Measurements from ENCODE around the gene PKIB.
A peak's percentile ranks its signal among the peaks of the same experiment; 100 is the strongest.

PKIB gene

GRCh38 chr6:122604676-122605075 is 5.5 kb upstream of the PKIB start:
- TF ChIP-seq ZC3H10 (CRISPR knock-in tag; IDR thresholded peaks at IDR 0.05), result no peak
- TF ChIP-seq RARB (CRISPR knock-in tag; IDR thresholded peaks at IDR 0.05), result no peak
- TF ChIP-seq, protein P1, sequence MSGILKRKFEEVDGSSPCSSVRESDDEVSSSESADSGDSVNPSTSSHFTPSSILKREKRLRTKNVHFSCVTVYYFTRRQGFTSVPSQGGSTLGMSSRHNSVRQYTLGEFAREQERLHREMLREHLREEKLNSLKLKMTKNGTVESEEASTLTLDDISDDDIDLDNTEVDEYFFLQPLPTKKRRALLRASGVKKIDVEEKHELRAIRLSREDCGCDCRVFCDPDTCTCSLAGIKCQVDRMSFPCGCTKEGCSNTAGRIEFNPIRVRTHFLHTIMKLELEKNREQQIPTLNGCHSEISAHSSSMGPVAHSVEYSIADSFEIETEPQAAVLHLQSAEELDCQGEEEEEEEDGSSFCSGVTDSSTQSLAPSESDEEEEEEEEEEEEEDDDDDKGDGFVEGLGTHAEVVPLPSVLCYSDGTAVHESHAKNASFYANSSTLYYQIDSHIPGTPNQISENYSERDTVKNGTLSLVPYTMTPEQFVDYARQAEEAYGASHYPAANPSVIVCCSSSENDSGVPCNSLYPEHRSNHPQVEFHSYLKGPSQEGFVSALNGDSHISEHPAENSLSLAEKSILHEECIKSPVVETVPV (CRISPR knock-in tag; IDR thresholded peaks at IDR 0.05), result no peak
- no peak for TF ChIP-seq ISL1 (CRISPR knock-in tag; IDR thresholded peaks at IDR 0.05)
- TF ChIP-seq ZNF70 (CRISPR knock-in tag; IDR thresholded peaks at IDR 0.05), result no peak
- no peak for TF ChIP-seq PPARA (CRISPR knock-in tag; IDR thresholded peaks at IDR 0.05; ENCODE audit: borderline replicate concordance)
- TF ChIP-seq BACH2 (CRISPR knock-in tag; IDR thresholded peaks at IDR 0.05; ENCODE audit: borderline replicate concordance), result no peak
- no peak for ATAC-seq

GRCh38 chr6:122610690-122611455 is 668 bp downstream of the PKIB start:
- ATAC-seq, result peak; percentile 57
- no peak for TF ChIP-seq SNAI2 (CRISPR knock-in tag; IDR thresholded peaks at IDR 0.05)
- no peak for TF ChIP-seq PATZ1 (CRISPR knock-in tag; IDR thresholded peaks at IDR 0.05; ENCODE audit: borderline replicate concordance)
- TF ChIP-seq CREB5 (CRISPR knock-in tag; IDR thresholded peaks at IDR 0.05; ENCODE audit: low read depth), result no peak
- no peak for TF ChIP-seq RARB (CRISPR knock-in tag; IDR thresholded peaks at IDR 0.05)

DNA sequence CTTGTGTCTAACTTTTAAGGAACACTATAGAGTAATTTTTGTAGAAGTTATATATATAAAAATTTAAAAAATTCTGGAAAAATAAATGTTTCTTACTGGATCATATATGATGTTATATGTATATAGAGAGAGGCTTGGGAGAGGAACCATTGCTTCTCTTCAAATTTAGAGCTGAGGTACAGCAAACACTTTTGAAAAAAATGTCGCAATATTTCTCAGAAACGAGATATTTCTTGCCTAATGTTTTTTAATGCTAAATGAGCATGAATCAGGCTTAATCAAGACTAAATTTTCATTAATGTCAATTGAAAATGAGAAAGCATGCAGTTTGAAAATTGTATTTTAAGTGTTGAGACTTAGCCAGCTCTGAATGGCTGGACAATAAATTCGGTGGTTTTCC is 2.6 kb downstream of the PKIB start:
- no peak for ATAC-seq
- TF ChIP-seq OSR1 (CRISPR knock-in tag; IDR thresholded peaks at IDR 0.05) (no peak), ZNF8 (CRISPR knock-in tag; IDR thresholded peaks at IDR 0.05) (no peak), ISL1 (CRISPR knock-in tag; IDR thresholded peaks at IDR 0.05) (no peak), BACH2 (CRISPR knock-in tag; IDR thresholded peaks at IDR 0.05; ENCODE audit: borderline replicate concordance) (no peak), ZC3H10 (CRISPR knock-in tag; IDR thresholded peaks at IDR 0.05) (no peak), GLIS3 (CRISPR knock-in tag; IDR thresholded peaks at IDR 0.05) (no peak), CSDC2 (CRISPR knock-in tag; IDR thresholded peaks at IDR 0.05) (no peak)
- TF ChIP-seq, protein P2, sequence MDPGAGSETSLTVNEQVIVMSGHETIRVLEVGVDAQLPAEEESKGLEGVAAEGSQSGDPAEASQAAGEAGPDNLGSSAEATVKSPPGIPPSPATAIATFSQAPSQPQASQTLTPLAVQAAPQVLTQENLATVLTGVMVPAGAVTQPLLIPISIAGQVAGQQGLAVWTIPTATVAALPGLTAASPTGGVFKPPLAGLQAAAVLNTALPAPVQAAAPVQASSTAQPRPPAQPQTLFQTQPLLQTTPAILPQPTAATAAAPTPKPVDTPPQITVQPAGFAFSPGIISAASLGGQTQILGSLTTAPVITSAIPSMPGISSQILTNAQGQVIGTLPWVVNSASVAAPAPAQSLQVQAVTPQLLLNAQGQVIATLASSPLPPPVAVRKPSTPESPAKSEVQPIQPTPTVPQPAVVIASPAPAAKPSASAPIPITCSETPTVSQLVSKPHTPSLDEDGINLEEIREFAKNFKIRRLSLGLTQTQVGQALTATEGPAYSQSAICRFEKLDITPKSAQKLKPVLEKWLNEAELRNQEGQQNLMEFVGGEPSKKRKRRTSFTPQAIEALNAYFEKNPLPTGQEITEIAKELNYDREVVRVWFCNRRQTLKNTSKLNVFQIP (CRISPR knock-in tag; IDR thresholded peaks at IDR 0.05; ENCODE audit: borderline replicate concordance, low read depth), result no peak
- TF ChIP-seq, protein P3, sequence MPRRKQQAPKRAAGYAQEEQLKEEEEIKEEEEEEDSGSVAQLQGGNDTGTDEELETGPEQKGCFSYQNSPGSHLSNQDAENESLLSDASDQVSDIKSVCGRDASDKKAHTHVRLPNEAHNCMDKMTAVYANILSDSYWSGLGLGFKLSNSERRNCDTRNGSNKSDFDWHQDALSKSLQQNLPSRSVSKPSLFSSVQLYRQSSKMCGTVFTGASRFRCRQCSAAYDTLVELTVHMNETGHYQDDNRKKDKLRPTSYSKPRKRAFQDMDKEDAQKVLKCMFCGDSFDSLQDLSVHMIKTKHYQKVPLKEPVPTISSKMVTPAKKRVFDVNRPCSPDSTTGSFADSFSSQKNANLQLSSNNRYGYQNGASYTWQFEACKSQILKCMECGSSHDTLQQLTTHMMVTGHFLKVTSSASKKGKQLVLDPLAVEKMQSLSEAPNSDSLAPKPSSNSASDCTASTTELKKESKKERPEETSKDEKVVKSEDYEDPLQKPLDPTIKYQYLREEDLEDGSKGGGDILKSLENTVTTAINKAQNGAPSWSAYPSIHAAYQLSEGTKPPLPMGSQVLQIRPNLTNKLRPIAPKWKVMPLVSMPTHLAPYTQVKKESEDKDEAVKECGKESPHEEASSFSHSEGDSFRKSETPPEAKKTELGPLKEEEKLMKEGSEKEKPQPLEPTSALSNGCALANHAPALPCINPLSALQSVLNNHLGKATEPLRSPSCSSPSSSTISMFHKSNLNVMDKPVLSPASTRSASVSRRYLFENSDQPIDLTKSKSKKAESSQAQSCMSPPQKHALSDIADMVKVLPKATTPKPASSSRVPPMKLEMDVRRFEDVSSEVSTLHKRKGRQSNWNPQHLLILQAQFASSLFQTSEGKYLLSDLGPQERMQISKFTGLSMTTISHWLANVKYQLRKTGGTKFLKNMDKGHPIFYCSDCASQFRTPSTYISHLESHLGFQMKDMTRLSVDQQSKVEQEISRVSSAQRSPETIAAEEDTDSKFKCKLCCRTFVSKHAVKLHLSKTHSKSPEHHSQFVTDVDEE (CRISPR knock-in tag; IDR thresholded peaks at IDR 0.05), result no peak

- ATAC-seq, result no peak
- TF ChIP-seq, protein P2 (CRISPR knock-in tag; IDR thresholded peaks at IDR 0.05; ENCODE audit: borderline replicate concordance, low read depth), result no peak
- no peak for TF ChIP-seq ESRRG (CRISPR knock-in tag; IDR thresholded peaks at IDR 0.05)
- TF ChIP-seq, protein P3 (CRISPR knock-in tag; IDR thresholded peaks at IDR 0.05), result no peak
- TF ChIP-seq ZNF8 (CRISPR knock-in tag; IDR thresholded peaks at IDR 0.05), result no peak
- TF ChIP-seq, protein P1 (CRISPR knock-in tag; IDR thresholded peaks at IDR 0.05), result no peak
- no peak for TF ChIP-seq CSDC2 (CRISPR knock-in tag; IDR thresholded peaks at IDR 0.05)
- no peak for TF ChIP-seq RARB (CRISPR knock-in tag; IDR thresholded peaks at IDR 0.05)
Observed at GRCh38 chr6:122614303-122614702, 4.1 kb downstream of the PKIB start.
